ENCODE data around the gene KANK3.

Gene KANK3

GRCh38 chr19:8373867-8374813 lies 31.1 kb upstream of the KANK3 start:
- DNase-seq (ENCODE audit: low read depth), result peak; percentile 83
- H3K4me3 ChIP-seq (ENCODE audit: low read depth, low read length), result no peak overlapping the region
- TF ChIP-seq, protein P1, sequence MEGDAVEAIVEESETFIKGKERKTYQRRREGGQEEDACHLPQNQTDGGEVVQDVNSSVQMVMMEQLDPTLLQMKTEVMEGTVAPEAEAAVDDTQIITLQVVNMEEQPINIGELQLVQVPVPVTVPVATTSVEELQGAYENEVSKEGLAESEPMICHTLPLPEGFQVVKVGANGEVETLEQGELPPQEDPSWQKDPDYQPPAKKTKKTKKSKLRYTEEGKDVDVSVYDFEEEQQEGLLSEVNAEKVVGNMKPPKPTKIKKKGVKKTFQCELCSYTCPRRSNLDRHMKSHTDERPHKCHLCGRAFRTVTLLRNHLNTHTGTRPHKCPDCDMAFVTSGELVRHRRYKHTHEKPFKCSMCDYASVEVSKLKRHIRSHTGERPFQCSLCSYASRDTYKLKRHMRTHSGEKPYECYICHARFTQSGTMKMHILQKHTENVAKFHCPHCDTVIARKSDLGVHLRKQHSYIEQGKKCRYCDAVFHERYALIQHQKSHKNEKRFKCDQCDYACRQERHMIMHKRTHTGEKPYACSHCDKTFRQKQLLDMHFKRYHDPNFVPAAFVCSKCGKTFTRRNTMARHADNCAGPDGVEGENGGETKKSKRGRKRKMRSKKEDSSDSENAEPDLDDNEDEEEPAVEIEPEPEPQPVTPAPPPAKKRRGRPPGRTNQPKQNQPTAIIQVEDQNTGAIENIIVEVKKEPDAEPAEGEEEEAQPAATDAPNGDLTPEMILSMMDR (IDR thresholded peaks at IDR 0.05; ENCODE audit: control insufficient read depth, extremely low read depth, insufficient read depth), result no peak

GRCh38 chr19:8371011-8371804 lies 28.1 kb upstream of the KANK3 start:
- H3K4me3 ChIP-seq (ENCODE audit: low read depth, low read length), result no peak overlapping the region
- TF ChIP-seq, protein P1 (IDR thresholded peaks at IDR 0.05; ENCODE audit: control insufficient read depth, extremely low read depth, insufficient read depth), result no peak
- no peak for DNase-seq (ENCODE audit: low read depth)

GRCh38 chr19:8370176-8371010 lies 27.3 kb upstream of the KANK3 start:
- DNase-seq (ENCODE audit: low read depth), result no peak
- H3K4me3 ChIP-seq (ENCODE audit: low read depth, low read length), result no peak overlapping the region
- TF ChIP-seq, protein P1 (IDR thresholded peaks at IDR 0.05; ENCODE audit: control insufficient read depth, extremely low read depth, insufficient read depth), result no peak

DNA sequence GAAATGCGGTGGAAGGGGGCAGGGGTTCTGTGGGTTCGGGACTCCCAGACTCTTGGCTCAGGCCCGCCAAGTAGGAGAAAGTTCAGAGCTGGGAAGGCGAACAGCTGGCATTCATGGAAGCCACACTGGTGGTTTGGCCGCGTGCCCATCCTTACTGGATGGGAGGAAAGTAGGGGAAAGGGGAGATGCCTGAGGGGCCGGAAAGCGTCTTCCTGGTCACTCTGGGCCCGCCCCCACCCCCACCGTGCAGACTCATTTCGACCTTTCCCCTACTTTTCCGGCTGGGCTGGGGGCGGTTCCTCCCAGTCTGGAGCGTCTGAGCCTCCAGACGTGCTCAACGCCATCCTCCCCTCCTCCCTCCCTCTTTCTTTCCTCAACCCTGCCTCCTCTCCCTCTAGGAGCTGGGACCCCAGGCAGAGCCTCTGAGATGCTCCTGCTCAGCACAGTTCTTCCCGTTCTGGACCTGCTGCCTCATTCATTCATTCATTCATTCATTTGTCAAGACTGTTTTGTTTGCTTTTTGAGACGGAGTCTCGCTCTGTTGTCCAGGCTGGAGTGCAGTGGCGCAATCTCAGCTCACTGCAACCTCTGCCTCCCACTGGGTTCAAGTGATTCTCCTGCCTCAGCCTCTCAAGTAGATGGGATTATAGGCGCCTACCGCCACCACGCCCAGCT lies 24.4 kb upstream of the KANK3 start:
- H3K4me3 ChIP-seq (ENCODE audit: low read depth, low read length), result no peak overlapping the region
- TF ChIP-seq, protein P1 (IDR thresholded peaks at IDR 0.05; ENCODE audit: control insufficient read depth, extremely low read depth, insufficient read depth), result no peak
- DNase-seq (ENCODE audit: low read depth), result no peak

DNA sequence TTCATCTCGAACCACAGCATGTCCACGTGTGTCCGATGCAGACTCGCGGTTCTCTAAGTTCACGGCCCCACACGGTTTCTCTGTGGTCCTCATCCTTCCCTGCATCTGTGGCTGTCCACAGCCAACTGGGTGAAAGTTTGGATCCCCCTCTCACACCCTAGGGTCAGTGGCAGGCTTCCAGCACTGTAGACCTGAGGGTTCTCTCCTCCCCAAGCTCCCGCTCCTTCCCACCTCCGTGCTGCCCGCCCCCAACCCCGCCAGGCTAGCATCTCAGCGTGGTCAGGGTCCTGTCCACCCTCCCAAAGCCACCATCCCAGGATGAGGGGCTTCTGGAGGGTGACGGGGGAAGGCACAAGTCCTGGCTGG lies 23.9 kb upstream of the KANK3 start:
- no peak for DNase-seq (ENCODE audit: low read depth)
- TF ChIP-seq, protein P1 (IDR thresholded peaks at IDR 0.05; ENCODE audit: control insufficient read depth, extremely low read depth, insufficient read depth), result no peak
- no peak overlapping the region for H3K4me3 ChIP-seq (ENCODE audit: low read depth, low read length)

DNA sequence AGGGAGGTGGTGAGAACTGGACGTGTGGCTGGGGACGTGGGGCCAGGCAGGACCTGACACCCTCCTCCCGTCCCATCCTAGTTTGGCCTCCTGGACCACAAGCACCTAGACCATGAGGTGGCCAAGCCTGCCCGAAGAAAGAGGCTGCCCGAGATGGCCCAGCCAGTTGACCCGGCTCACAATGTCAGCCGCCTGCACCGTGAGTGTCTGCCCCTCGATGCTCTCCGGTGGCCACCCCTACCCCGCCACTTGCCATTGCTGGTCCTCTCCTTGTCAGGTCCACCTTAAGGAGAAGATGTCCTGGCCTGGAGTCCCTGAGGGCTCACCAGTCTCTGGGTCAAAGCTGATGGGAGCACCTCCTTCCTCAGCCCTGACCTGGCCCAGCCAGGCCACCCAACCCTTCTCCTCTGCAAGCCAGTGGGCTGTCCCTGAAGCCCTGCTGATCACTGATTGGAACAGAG lies 23.1 kb upstream of the KANK3 start:
- no peak for DNase-seq (ENCODE audit: low read depth)
- no peak overlapping the region for H3K4me3 ChIP-seq (ENCODE audit: low read depth, low read length)
- TF ChIP-seq, protein P1 (IDR thresholded peaks at IDR 0.05; ENCODE audit: control insufficient read depth, extremely low read depth, insufficient read depth), result no peak

Data from LNCaP clone FGC (cell line).